Esophagus squamous epithelium (tissue), 4 donors: ENCODE results near the gene NETO2.

ENCODE experiments used
- CTCF ChIP-seq, 6 experiments: fragments of 450-650 bp in 4 of 6; fragments of 200-600 bp in 2 of 6; sonication (generic) in 2 of 6; IDR thresholded peaks; one replicate each; pipeline ENCODE4 v1.5.1; 2016 to 2019; ENCODE audit warnings: antibody characterized with exemption in 6 of 6, mild to moderate bottlenecking in 4 of 6, moderate library complexity in 4 of 6
- POLR2A ChIP-seq, 4 donors: fragments of 450-650 bp; IDR thresholded peaks; one replicate each; pipeline ENCODE4 v1.6.1; 2017; ENCODE audit warnings: antibody characterized with exemption in 4 of 4, mild to moderate bottlenecking in 4 of 4, moderate library complexity in 3 of 4

- TF ChIP-seq POLR2A (IDR thresholded peaks at IDR 0.05) = no peak
- TF ChIP-seq CTCF (IDR thresholded peaks at IDR 0.05) = no peak
Measured at GRCh38 chr16:47084198-47084597, 59.5 kb downstream of the NETO2 start.
